Natural killer cell (primary cell): ENCODE results near the gene ELFN1. TPM values are rescaled to one million over a fixed set of nuclear protein-coding genes. Genes with fewer than 3 reads are reported as not detected.
A peak's percentile ranks its signal among the peaks of the same experiment; 100 is the strongest.

Experiments used
- ATAC-seq, 3 donors: fragments of 150-1000 bp in 2 of 3; fragments of 200-7000 bp in 1 of 3; cut with Tn5 transposase; 1 replicate in 1 of 3; 2 replicates in 2 of 3; pipeline ENCODE4 v1.10.0; 2021; ENCODE audit warnings: mild to moderate bottlenecking in 2 of 3, moderate library complexity in 2 of 3
- DNase-seq, 2 donors: peaks; one replicate each; pipeline versions ENCODE4 v3.0.0 to v3.0.0-alpha.2; 2013 to 2021; ENCODE audit warnings: mixed read lengths in 1 of 2
- H3K27ac ChIP-seq: one replicate; pipeline ENCODE4 v1.5.1; 2013; ENCODE audit warnings: mild to moderate bottlenecking, low read length
- H3K27me3 ChIP-seq: one replicate; pipeline ENCODE4 v1.6.1; 2013; ENCODE audit warnings: low read length; ENCODE audit not compliant: control insufficient read depth, insufficient read depth
- H3K36me3 ChIP-seq: one replicate; pipeline ENCODE4 v1.6.1; 2013; ENCODE audit warnings: low read length; ENCODE audit not compliant: control insufficient read depth, insufficient read depth
- H3K4me1 ChIP-seq: one replicate; pipeline ENCODE4 v1.6.1; 2013; ENCODE audit warnings: low read length; ENCODE audit not compliant: control insufficient read depth, insufficient read depth
- H3K4me3 ChIP-seq: one replicate; pipeline ENCODE4 v1.5.1; 2013; ENCODE audit warnings: low read length
- H3K9me3 ChIP-seq: one replicate; pipeline ENCODE4 v1.6.1; 2013; ENCODE audit warnings: low read length; ENCODE audit not compliant: control insufficient read depth, insufficient read depth
- H3K27ac Mint-ChIP-seq, 2 donors: one replicate each; pipeline ENCODE4 v1.8.0; 2022; ENCODE audit warnings: mild to moderate bottlenecking in 2 of 2, mixed read lengths in 2 of 2, moderate library complexity in 1 of 2
- H3K27me3 Mint-ChIP-seq, 2 donors: one replicate each; pipeline ENCODE4 v1.8.0; 2022; ENCODE audit warnings: low read depth in 2 of 2, mixed read lengths in 2 of 2
- H3K36me3 Mint-ChIP-seq: one replicate; pipeline ENCODE4 v1.8.0; 2022; ENCODE audit warnings: mixed read lengths
- H3K4me1 Mint-ChIP-seq, 2 donors: one replicate each; pipeline ENCODE4 v1.8.0; 2022; ENCODE audit warnings: mixed read lengths in 2 of 2
- H3K4me3 Mint-ChIP-seq: one replicate; pipeline ENCODE4 v1.8.0; 2022; ENCODE audit warnings: mild to moderate bottlenecking, moderate library complexity, mixed read lengths
- H3K9me3 Mint-ChIP-seq, 2 donors: one replicate each; pipeline ENCODE4 v1.8.0; 2022; ENCODE audit warnings: mixed read lengths in 2 of 2
- CTCF ChIP-seq: fragments of 200-600 bp; IDR thresholded peaks from one replicate; pipeline ENCODE4 v1.8.0; 2022; ENCODE audit warnings: antibody characterized with exemption
- WGBS: methylation state at CpG from one replicate; pipeline ENCODE4 v1.1.7; 2013; ENCODE audit warnings: missing lambda C conversion rate; ENCODE audit not compliant: insufficient coverage; 5-methylcytosine and 5-hydroxymethylcytosine counted together
- intact Hi-C: fragments of 100-400 bp; cut with micrococcal nuclease; formaldehyde crosslinking; loops from one replicate; pipeline ENCODE4 v1.14.2; 2022
- total RNA-seq, 4 donors: library from RNA; stranded (reverse); fragments of 120-200 nt in 1 of 4; gene quantifications; one replicate each; pipeline versions ENCODE4 v1.2.3 to v1.2.4, GENCODE V29; 2013 to 2022

The ELFN1 gene
- total RNA-seq, 3 donors from 2014 or later (not counting 1 experiment from before 2014, with no cell fraction given) = 0.30 to 0.45 TPM; not detected in 1

GRCh38 chr7:1736484-1736817 lies 66.4 kb downstream of the ELFN1 start:
- Histone ChIP-seq H3K36me3 (no peaks in the 10 kb centered on the region), H3K4me1 (peaks cover 41% of the 10 kb centered on the region), H3K9me3 (no peaks in the 10 kb centered on the region), H3K27ac (no peak overlapping the region), H3K27me3 (no peaks in the 10 kb centered on the region), H3K4me3 (no peak overlapping the region)
- peaks cover 15% of the 10 kb centered on the region in 2 donors for H3K27me3 Mint-ChIP-seq
- intact Hi-C loops = no loop called here
- no peak for ATAC-seq
- no peak for DNase-seq
- 91% methylated on average over 9 of the region's 9 CpGs for WGBS
- H3K27ac Mint-ChIP-seq = no peak overlapping the region
- peaks cover 14 to 22% of the 10 kb centered on the region in 2 donors for H3K4me1 Mint-ChIP-seq
- TF ChIP-seq CTCF = no peak
- no peaks in the 10 kb centered on the region for H3K36me3 Mint-ChIP-seq
- no peaks in the 10 kb centered on the region for H3K9me3 Mint-ChIP-seq
- no peak overlapping the region for H3K4me3 Mint-ChIP-seq

GRCh38 chr7:1736830-1737229 lies 66.8 kb downstream of the ELFN1 start:
- intact Hi-C loops = no loop called here
- peaks cover 45% of the 10 kb centered on the region for H3K4me1 ChIP-seq
- H3K27me3 ChIP-seq = no peaks in the 10 kb centered on the region
- H3K4me1 Mint-ChIP-seq = peaks cover 14 to 26% of the 10 kb centered on the region in 2 donors
- no peak overlapping the region for H3K4me3 Mint-ChIP-seq
- no peaks in the 10 kb centered on the region for H3K9me3 ChIP-seq
- peaks cover 13 to 15% of the 10 kb centered on the region in 2 donors for H3K27me3 Mint-ChIP-seq
- H3K36me3 ChIP-seq = no peaks in the 10 kb centered on the region
- no peak for TF ChIP-seq CTCF
- ATAC-seq = no peak
- no peaks in the 10 kb centered on the region for H3K36me3 Mint-ChIP-seq
- H3K27ac ChIP-seq = no peak overlapping the region
- H3K4me3 ChIP-seq = no peak overlapping the region
- DNase-seq = no peak
- no peaks in the 10 kb centered on the region for H3K9me3 Mint-ChIP-seq
- no peak overlapping the region for H3K27ac Mint-ChIP-seq
- WGBS = 93% methylated on average over 8 of the region's 8 CpGs

- no peak for ATAC-seq
- H3K4me3 Mint-ChIP-seq = no peak overlapping the region
- peaks cover 15 to 30% of the 10 kb centered on the region in 2 donors for H3K4me1 Mint-ChIP-seq
- intact Hi-C loops = no loop called here
- H3K4me1 ChIP-seq = peaks cover 52% of the 10 kb centered on the region
- H3K36me3 Mint-ChIP-seq = no peaks in the 10 kb centered on the region
- DNase-seq = no peak
- H3K9me3 ChIP-seq = no peaks in the 10 kb centered on the region
- no peaks in the 10 kb centered on the region for H3K27me3 ChIP-seq
- peaks cover 7 to 15% of the 10 kb centered on the region in 2 donors for H3K27me3 Mint-ChIP-seq
- H3K27ac ChIP-seq = no peak overlapping the region
- H3K27ac Mint-ChIP-seq = no peak overlapping the region
- no peaks in the 10 kb centered on the region for H3K36me3 ChIP-seq
- 94% methylated on average over 10 of the region's 10 CpGs for WGBS
- TF ChIP-seq CTCF = no peak
- no peak overlapping the region for H3K4me3 ChIP-seq
- no peaks in the 10 kb centered on the region for H3K9me3 Mint-ChIP-seq
Observed at GRCh38 chr7:1737523-1737922, 67.4 kb downstream of the ELFN1 start.

- H3K9me3 Mint-ChIP-seq = no peaks in the 10 kb centered on the region
- H3K4me1 Mint-ChIP-seq = peaks cover 20 to 35% of the 10 kb centered on the region in 2 donors
- no peaks in the 10 kb centered on the region for H3K36me3 ChIP-seq
- no peaks in the 10 kb centered on the region for H3K36me3 Mint-ChIP-seq
- H3K27me3 ChIP-seq = no peaks in the 10 kb centered on the region
- intact Hi-C loops = no loop called here
- H3K4me3 ChIP-seq = no peak overlapping the region
- H3K4me3 Mint-ChIP-seq = peak overlapping the region; percentile 85
- H3K4me1 ChIP-seq = peaks cover 56% of the 10 kb centered on the region
- peak overlapping the region; percentile 58 to 60 for H3K27ac Mint-ChIP-seq
- no peak overlapping the region for H3K27ac ChIP-seq
- no peaks in the 10 kb centered on the region for H3K9me3 ChIP-seq
- no peak for TF ChIP-seq CTCF
- 85% methylated on average over 20 of the region's 20 CpGs for WGBS
- peaks cover 7 to 15% of the 10 kb centered on the region in 2 donors for H3K27me3 Mint-ChIP-seq
- DNase-seq (no peak), ATAC-seq (no peak)
Observed at GRCh38 chr7:1737956-1738355, 67.9 kb downstream of the ELFN1 start.
